HG02852 (cell line): ENCODE data around the gene MB21D2.

Experiments
- ATAC-seq: cut with Tn5 transposase; IDR thresholded peaks from one replicate; pipeline ENCODE4 v1.9.1; 2021; ENCODE audit warnings: mild to moderate bottlenecking, moderate library complexity; ENCODE audit not compliant: unreplicated experiment

Gene MB21D2

DNA sequence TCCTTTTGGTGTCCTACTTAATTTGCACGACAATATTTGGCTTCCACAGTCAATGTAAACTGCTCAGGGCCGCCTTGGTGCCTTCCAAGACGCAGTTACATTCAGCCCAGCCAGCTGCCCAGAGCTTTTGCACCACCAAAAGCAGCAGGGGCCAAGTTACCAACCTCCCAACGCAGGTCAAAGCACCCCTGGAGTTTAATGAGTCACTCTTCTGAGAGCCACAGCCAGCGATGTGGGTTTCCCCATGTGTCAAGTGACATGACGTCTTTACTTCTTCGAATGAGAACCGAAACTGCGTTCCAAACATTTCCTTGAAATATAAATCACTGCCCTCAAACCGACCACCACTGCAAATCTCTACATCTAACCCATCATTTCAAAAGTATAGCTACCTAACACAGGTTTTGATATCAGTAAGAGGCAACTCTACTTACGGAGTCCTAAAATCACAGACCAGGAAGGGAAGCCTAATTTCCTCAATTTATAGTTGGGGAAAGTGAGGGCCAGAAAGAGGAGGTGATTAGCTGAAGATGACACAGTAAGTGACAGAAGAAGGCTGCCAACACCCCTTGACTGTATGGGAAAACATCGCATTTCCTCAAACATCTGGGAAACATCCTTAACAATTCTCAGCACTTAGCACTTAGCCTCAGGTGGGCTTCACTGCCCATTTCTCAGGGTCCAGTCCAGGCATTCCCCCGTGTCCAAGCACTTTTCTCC is 24.5 kb downstream of the MB21D2 start:
- ATAC-seq = peak; percentile 93

DNA sequence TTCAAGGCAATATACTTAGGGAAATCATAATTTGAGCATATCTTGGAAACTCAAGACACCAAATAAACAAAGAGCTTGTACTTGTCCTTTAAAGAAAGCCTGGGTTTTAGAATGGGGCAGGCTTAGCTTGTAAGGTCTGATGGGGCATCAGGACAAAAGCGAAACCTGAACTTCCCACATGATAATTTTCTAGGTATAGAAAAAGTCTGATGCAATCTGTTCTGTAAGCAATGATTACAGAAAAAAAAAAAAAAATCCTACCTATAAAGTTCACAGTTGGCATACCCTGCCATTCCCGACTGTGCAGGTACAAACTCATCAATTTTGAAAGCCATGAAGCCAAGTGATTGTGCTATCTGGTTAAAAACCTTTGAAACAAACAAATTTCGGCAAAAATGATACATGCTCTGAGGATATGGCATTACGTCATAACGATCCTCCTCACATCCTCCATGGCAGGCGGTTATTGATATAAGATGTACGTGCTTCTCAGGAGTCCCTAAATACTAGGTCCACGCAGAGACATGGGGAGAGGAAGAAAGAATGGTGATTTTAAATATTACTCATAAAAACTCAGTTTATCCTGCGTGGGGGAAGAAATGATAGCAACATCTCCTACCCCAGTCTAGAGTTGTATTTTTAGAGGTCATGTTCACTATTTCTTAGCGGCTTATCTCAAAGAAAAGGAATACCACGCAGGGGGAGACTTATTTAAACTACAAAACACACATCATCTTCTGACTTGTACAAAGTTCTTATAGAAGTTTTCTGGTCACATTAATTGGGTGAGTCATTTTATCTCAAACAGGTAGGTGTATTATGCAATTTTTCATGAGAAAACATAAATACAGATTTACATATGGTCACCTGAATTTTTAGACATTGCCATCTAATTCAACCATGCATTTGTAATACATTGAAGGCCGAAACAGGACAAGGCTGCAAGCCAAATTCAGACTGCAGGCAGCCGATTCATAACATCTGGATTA is 27.0 kb downstream of the MB21D2 start:
- no peak for ATAC-seq

DNA sequence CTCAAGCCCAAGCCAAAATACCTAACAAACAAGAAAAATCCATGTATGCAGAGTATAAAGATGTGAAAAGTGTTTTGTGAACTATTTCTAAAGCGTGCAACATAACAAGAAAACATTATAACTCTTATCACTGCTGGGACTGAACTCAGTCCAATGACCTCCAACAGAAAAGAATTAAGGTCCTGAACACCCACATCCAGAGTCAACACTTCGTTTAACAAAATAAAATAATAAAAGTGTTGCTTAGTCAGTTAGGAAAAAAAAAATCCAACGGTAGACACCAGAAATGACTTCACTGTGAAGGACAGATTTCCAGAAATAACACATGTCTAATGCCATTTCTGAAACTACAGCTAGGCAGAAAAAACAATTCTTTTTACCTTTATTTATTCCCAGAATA is 28.0 kb downstream of the MB21D2 start:
- ATAC-seq = no peak

DNA sequence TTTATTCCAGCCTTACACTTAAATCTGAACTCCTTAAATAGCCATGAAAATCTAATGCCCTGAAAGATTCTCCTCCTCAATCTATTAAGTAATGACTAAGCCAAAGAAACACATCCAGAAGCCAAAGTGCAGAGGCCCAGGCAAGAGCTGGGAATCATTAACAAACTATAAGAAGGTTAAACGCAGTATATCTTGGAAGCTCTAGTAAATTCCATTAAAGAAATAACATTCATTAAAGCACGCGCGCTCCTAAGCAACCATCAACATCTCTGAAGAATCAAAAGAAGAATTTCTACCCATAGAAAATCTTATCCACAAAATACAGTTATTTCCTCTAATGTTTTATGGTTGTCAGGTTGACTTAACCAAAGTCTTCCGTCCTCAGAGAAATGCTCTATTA is 29.5 kb downstream of the MB21D2 start:
- ATAC-seq = no peak

DNA sequence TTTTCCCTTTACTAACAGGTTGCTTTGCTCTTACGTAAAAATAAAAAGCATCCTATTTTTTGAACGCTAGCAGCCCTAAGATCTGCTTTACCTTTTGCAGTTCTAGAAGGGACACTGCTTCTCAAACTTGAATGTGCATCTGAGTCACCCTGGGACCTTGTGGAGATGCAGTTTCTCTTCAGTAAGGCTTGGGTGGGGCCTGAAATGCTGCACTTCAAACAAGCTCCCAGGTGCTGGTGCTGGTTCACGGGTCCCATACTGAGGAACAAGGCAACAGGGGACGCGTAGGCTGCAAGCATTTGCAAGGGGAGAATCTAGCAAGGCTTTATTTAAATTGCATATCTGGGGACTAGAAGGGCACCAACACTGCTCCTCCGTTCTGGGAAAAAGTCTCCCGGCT is 30.0 kb downstream of the MB21D2 start:
- no peak for ATAC-seq

DNA sequence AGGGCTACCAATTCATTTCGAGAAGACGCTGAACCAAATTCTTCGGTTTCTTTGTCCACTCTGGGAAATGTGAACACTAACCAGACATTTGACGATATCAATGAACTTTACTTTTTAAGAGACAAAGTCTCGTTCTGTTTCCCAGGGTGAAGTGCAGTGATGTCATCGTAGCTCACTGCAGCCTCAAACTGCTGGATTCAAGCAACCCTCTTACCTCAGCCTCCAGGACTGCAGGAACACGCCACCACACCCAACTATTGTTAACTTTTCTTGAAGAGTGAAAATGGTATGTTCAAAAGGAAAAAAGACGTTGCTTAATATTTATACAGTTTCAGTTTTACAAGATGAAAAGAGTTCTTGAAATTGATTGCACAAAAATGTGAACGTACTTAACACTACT is 30.6 kb downstream of the MB21D2 start:
- ATAC-seq = no peak

DNA sequence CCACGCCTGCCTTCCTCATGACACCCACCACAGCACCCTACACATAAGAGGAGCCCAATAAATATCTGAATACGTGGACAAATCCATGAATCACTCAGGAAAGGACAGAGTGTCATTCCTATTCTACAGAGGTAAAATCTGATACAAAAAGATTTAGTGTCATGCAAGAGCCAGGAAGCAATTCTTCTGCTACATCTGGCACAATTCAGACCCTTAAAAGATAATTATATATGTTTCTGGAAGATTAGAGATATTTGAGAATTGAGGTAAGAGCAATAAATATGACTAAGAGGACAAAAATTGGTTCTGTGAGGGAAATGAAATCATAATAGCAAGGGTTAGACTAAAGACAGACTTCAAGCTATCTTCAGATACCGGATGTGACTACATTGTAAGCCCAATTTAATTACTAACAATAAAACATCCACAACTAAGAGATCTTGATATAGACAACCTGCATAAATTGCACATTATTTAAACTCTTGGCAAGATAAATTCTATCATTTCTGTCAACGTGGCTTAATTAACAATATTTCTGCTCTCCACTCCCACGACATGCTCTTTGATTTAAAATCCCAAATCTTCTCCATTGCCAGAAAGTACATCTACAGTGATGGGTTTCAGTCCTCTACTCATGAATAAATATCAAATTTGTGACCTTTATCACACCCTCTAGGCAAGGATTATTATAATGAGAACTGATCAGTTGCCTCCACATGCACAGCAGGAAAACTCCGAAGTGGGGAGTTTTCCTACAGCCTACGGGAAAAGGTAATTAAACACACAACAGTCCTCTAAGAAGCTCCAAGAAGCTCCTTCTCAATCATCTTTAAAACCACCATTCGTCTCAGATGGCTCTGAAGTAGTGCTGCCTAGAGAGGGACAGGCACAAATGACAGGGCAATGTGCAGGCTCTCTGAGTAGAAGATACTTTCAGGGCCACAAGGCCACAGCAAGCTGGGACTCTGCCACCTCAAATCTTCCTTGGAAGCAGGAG is 32.6 kb downstream of the MB21D2 start:
- no peak for ATAC-seq

DNA sequence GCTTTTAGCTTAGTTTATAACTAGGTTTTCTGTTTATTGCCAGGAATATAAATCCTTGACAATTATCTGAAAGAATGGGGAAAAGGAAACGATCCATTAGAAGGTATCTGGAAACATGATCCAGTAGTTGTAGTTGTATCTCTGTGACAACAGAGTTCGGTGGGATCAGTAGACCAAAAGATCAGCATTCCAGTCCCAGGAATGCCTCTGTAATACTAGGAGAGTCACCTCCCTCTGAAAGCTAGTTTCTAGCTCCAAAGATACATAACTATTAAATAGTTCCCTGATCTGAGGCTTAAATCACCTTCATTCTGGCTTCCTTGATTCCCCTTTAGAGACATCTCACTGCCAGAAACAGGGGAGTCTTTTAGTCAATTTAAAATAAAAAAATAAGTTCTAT is 34.1 kb downstream of the MB21D2 start:
- ATAC-seq = no peak

DNA sequence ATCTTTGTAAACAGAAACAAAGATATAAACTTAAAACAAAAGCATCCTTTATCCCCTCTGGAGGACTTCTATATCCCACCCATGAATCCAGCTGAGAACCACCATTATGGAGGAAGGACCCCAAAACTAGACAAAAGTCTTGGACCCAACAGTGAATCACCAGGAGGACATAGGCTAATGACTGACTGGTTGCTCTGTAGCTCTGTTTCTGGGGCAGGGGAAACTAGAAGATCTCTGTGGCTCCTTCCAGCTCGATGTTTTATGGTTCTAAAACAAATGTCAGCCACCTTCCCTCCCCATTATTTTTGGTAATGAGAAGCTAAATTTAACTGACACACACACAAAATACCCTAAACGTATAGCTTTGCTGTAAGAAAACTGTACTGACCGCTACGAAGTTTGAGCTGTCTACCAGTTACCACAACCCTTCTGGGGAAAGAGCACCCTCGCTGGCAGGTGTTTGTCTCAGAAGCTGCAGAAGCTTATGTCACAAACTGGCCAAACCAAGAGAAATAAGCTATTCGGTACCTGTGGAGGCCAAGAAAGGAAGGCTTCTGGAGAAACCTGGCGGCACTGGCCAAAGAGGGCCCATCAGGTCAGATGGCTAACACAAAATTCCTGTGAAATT is 36.4 kb downstream of the MB21D2 start:
- peak; percentile 57 for ATAC-seq

DNA sequence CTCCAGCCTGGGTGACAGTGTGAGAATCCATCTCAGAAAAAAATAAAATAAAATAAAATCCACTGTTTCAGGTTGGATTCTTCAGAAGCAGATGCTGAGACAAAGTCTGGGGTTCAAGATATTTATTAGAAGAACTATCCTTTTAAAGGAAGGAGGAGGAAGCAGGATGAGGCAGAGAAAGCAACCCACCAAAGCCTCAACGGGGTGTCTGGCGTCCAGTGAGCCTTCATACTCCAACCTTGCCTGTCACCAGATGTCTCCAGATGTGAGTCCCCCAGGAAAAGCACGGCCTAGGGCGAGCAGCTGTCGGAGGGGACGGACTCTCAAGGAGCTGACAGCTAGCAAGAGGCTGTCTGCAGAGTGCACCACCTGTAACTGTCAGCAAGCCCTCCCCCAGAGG is 37.3 kb downstream of the MB21D2 start:
- no peak for ATAC-seq

DNA sequence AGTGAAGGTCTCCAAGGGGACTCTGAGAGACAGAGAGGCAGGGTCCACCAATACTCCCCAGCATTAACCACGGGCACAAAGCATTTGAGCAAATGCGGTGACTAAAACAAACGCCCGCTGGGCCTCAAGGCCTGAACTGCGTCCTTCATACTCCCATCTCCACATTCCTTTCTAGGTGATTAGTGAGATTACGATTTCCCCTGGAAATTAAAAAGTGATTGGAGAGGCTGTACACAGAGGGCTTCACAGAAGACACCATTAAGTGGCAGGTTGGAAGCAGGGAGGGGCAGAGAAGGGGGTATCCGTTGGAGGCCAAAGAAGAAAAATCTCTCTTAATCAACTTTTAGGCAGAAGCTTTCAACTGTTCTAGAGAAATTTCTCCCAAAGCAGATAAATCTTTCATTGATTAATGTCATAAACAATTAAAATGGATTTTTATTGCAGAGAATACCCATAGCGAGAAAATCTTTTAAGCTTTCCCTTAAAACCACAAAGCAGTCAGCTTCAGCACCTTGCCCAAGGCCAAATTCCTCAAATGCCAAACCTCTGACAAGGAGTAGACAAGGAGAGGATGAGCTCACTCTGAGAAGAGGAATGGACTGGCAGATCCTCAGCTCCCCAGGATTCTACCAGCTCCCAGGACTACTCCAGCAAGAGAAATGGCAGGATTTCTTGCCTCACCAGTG is 38.2 kb downstream of the MB21D2 start:
- no peak for ATAC-seq

DNA sequence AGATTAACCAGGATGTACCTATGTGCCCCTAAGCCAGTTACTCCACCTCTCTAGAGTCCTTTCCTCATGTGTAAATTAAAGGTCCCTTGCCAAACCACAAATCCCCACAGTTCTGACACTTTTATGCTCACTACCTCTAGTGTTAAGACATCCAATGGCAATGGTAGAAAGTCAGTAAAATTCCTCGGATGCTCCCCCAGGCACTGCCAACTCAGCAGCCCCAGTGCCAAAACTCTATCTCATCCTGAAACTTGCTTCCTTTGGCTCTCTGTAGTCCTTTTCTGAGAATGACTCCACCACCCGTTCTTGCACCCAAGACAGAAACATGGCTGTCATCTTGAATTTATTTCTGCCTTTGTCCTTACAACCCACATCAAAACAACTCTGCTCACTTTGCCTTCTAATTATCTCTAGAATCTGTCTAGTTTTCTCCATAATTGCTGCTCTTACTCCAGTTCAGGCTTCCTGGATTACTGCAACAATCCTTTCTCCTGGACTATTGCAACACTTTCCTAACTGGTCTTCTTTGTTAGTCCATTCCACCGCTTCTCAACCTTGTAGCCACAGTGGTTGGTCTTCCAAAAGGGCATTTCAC is 41.6 kb downstream of the MB21D2 start:
- ATAC-seq = no peak

DNA sequence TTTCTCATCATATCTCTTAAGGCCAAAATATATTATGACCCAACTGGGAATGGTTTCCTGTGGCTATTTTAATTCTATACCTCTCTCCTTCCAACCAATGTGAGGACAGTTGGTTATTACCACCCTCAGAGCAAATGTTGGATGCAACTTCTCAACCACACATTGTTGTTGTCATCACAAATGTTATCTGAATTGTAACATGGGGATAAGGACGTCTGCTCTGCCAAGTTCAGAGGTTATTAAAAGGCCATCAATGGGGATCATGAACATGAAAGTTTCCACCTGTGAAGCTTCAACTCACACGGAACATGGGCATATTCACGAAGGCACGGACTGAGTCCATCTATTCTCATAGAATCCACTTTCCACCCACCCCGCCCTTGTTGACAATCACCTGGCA is 46.8 kb downstream of the MB21D2 start:
- no peak for ATAC-seq

DNA sequence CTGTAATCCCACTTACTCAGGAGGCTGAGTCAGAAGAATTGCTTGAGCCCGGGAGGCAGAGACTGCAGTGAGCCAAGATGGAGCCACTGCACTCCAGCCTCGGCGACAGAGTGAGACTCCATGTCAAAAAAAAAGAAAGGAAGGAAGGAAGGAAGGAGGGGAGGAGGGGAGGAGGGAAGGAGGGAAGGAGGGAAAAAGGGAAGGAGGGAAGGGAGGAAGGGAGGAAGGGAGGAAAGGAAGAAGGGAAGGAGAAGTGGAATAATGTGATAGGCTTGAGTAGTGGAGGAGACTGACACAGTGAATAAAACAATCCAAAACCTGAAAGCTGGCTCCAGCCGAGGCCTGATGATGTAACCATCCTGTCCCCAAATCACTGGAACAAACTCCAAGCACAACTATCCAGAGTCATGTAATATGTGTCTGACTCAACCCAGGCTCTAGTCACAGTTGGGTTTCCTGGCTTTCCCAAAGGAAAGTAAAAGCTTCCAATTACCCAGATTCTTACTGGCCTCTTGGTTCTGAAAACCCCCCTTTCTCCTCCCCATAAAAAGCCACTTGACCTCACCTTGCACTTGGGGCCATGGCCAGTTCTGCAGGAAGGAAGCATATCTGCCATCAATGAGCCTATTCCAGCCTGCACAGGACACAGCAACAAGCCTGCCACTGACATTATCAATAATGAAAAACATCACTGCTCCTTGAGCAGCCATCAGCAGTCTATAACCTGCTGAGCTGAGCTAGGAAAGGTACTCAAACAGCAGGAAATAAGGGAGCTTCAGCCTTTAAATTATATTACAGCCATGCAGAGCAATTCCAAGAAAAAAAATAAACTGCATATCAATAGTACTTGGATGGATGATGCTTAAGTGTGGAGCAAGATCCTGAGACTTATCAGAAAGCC is 48.3 kb downstream of the MB21D2 start:
- no peak for ATAC-seq

DNA sequence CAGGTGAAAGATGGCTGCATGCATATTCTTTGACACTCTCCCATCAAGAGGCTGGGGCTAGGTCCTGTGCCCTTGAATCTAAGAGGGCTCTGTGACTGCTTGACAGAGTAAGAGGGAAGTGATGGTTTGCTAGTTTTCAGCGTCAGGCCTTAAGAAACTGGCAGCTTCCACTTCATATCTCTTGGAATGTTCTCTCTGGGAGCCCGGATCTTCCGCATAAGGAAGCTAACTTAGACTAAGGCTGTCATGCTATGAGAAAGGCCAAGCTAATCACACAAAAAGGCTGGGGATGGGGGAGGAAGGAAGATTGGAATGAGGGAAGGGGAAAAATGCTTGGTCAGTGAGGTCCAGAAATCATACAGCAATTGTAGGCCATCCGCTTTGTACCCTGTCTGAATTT is 50.0 kb downstream of the MB21D2 start:
- no peak for ATAC-seq

DNA sequence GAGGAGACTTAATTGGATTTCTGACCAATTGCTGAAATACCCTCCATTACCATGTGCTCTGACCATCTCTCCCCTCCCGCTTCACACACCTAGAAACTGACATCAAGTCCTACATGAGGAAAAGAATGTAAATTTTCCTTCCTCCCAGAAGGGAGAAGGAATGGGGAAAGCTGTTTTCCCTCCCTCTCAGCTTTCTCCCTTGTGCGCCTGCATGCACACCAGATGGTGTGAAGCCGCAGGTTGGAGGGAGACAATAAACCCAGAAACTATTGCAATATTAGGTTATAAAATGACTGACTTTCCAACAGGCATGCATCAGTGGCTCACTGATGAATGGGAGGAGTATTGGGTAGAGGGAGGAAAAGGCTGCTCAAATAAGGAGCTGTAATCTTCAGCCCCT is 50.9 kb downstream of the MB21D2 start:
- no peak for ATAC-seq

DNA sequence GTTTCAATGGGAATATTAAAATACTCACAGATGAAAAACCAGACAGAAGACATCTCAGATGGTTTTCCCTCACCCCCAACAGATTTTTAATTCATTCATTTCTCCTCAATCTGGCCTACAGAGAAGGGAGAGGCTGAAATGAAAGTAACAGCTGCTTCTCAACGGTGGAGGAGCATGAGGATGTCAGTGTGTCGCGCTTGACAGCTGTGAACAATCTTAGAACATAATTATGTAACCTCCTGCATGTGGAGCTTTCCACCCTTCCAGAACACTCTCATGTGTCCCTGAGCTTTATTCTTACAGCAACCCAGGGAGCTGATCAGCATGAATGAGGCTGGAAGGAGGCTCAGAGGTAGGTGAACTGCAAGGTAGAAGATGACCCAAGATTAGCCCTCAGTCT is 52.7 kb downstream of the MB21D2 start:
- peak; percentile 68 for ATAC-seq

DNA sequence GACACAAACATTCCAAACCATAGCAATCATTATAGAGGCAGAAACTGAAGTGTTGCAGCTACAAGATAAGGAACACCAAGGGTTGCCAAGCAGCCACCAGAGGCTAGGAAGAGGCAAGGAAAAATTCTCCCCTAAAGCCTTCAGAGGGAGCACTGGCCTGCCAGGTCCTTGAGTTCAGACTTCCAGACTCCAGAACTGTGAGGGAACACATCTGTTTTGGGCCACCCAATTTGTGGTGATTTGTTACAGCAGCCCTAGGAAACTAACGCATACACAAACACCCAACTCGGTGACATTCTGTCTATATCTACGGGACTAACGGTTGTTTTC is 54.6 kb downstream of the MB21D2 start:
- no peak for ATAC-seq
